ENCODE results near the gene SLX4IP. TPM values are rescaled to one million over a fixed set of nuclear protein-coding genes. Genes with fewer than 3 reads are reported as not detected.

The SLX4IP gene
- total and polyA plus RNA-seq, 2 of the 13 experiments (the other 11 are each of a cell fraction or from before 2014, with no cell fraction given), result 3.6 to 7.3 TPM

DNA sequence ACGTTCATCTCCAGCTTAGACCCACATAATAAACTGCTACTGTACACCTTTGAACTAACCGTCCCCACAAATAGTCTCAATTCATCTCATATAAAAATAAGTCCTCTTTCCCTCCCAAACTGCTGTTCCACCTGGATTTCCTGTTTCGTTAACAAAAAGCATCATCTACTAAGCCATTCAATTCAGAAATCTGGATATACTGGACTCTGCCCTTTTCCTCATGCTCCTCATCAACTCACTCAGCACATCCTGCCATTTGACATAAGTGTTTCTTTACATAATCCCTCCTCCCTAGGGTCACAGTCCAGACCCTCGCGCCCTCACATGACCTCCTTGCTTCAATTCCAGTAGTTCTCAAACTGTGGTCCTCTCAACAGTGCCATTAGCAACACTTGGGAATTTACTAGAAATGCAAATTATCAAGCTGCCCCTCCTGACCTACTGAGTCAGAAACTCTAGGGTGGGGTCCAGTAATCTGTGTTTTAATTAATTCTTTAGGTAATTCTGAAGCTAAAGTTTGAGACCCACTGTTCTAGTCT lies 5.6 kb upstream of the SLX4IP start (continued):
- TF ChIP-seq, protein P1, sequence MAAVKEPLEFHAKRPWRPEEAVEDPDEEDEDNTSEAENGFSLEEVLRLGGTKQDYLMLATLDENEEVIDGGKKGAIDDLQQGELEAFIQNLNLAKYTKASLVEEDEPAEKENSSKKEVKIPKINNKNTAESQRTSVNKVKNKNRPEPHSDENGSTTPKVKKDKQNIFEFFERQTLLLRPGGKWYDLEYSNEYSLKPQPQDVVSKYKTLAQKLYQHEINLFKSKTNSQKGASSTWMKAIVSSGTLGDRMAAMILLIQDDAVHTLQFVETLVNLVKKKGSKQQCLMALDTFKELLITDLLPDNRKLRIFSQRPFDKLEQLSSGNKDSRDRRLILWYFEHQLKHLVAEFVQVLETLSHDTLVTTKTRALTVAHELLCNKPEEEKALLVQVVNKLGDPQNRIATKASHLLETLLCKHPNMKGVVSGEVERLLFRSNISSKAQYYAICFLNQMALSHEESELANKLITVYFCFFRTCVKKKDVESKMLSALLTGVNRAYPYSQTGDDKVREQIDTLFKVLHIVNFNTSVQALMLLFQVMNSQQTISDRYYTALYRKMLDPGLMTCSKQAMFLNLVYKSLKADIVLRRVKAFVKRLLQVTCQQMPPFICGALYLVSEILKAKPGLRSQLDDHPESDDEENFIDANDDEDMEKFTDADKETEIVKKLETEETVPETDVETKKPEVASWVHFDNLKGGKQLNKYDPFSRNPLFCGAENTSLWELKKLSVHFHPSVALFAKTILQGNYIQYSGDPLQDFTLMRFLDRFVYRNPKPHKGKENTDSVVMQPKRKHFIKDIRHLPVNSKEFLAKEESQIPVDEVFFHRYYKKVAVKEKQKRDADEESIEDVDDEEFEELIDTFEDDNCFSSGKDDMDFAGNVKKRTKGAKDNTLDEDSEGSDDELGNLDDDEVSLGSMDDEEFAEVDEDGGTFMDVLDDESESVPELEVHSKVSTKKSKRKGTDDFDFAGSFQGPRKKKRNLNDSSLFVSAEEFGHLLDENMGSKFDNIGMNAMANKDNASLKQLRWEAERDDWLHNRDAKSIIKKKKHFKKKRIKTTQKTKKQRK (IDR thresholded peaks at IDR 0.05; ENCODE audit: low read length), result no peak
- no peak for TF ChIP-seq ZNF670 (CRISPR knock-in tag; IDR thresholded peaks at IDR 0.05; ENCODE audit: borderline replicate concordance)
- TF ChIP-seq MIXL1 (CRISPR knock-in tag; IDR thresholded peaks at IDR 0.05), result peak; percentile 91
- 0 out of 2 replicates have a peak, but pooled peaks have one; percentile 33 for TF ChIP-seq NFYC (CRISPR knock-in tag; IDR thresholded peaks at IDR 0.05)
- TF ChIP-seq TBX2 (CRISPR knock-in tag; IDR thresholded peaks at IDR 0.05; ENCODE audit: borderline replicate concordance), result peak; percentile 61; the same call in 1 of the 2 replicates
- TF ChIP-seq SNAI1 (CRISPR knock-in tag; IDR thresholded peaks at IDR 0.05; ENCODE audit: borderline replicate concordance), result no peak
- TF ChIP-seq, protein P2, sequence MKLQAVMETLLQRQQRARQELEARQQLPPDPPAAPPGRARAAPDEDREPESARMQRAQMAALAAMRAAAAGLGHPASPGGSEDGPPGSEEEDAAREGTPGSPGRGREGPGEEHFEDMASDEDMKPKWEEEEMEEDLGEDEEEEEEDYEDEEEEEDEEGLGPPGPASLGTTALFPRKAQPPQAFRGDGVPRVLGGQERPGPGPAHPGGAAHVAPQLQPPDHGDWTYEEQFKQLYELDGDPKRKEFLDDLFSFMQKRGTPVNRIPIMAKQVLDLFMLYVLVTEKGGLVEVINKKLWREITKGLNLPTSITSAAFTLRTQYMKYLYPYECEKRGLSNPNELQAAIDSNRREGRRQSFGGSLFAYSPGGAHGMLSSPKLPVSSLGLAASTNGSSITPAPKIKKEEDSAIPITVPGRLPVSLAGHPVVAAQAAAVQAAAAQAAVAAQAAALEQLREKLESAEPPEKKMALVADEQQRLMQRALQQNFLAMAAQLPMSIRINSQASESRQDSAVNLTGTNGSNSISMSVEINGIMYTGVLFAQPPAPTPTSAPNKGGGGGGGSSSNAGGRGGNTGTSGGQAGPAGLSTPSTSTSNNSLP (IDR thresholded peaks at IDR 0.05; ENCODE audit: low read depth, low read length), result peak; percentile 74
- TF ChIP-seq, protein P3, sequence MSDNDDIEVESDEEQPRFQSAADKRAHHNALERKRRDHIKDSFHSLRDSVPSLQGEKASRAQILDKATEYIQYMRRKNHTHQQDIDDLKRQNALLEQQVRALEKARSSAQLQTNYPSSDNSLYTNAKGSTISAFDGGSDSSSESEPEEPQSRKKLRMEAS (IDR thresholded peaks at IDR 0.05), result peak; percentile 74
- peak; percentile 67; the same call in 1 of the 2 replicates for TF ChIP-seq KDM1A (CRISPR knock-in tag; IDR thresholded peaks at IDR 0.05)
- TF ChIP-seq, protein P4, sequence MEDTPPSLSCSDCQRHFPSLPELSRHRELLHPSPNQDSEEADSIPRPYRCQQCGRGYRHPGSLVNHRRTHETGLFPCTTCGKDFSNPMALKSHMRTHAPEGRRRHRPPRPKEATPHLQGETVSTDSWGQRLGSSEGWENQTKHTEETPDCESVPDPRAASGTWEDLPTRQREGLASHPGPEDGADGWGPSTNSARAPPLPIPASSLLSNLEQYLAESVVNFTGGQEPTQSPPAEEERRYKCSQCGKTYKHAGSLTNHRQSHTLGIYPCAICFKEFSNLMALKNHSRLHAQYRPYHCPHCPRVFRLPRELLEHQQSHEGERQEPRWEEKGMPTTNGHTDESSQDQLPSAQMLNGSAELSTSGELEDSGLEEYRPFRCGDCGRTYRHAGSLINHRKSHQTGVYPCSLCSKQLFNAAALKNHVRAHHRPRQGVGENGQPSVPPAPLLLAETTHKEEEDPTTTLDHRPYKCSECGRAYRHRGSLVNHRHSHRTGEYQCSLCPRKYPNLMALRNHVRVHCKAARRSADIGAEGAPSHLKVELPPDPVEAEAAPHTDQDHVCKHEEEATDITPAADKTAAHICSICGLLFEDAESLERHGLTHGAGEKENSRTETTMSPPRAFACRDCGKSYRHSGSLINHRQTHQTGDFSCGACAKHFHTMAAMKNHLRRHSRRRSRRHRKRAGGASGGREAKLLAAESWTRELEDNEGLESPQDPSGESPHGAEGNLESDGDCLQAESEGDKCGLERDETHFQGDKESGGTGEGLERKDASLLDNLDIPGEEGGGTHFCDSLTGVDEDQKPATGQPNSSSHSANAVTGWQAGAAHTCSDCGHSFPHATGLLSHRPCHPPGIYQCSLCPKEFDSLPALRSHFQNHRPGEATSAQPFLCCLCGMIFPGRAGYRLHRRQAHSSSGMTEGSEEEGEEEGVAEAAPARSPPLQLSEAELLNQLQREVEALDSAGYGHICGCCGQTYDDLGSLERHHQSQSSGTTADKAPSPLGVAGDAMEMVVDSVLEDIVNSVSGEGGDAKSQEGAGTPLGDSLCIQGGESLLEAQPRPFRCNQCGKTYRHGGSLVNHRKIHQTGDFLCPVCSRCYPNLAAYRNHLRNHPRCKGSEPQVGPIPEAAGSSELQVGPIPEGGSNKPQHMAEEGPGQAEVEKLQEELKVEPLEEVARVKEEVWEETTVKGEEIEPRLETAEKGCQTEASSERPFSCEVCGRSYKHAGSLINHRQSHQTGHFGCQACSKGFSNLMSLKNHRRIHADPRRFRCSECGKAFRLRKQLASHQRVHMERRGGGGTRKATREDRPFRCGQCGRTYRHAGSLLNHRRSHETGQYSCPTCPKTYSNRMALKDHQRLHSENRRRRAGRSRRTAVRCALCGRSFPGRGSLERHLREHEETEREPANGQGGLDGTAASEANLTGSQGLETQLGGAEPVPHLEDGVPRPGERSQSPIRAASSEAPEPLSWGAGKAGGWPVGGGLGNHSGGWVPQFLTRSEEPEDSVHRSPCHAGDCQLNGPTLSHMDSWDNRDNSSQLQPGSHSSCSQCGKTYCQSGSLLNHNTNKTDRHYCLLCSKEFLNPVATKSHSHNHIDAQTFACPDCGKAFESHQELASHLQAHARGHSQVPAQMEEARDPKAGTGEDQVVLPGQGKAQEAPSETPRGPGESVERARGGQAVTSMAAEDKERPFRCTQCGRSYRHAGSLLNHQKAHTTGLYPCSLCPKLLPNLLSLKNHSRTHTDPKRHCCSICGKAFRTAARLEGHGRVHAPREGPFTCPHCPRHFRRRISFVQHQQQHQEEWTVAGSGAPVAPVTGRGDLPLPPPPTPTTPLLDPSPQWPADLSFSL (CRISPR knock-in tag; IDR thresholded peaks at IDR 0.05), result no peak
- 0 out of 2 replicates have a peak, but pooled peaks have one; percentile 68 for TF ChIP-seq ZBTB7A (CRISPR knock-in tag; IDR thresholded peaks at IDR 0.05)
- peak; percentile 4; the same call in 1 of the 2 replicates for TF ChIP-seq RAD21 (CRISPR knock-in tag; IDR thresholded peaks at IDR 0.05)
- TF ChIP-seq, protein P5, sequence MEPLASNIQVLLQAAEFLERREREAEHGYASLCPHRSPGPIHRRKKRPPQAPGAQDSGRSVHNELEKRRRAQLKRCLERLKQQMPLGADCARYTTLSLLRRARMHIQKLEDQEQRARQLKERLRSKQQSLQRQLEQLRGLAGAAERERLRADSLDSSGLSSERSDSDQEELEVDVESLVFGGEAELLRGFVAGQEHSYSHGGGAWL (CRISPR knock-in tag; IDR thresholded peaks at IDR 0.05), result no peak
- TF ChIP-seq MED1 (CRISPR knock-in tag; IDR thresholded peaks at IDR 0.05), result peak; percentile 88
- TF ChIP-seq ZNF33A (CRISPR knock-in tag; IDR thresholded peaks at IDR 0.05; ENCODE audit: borderline replicate concordance), result no peak
- TF ChIP-seq ZNF605 (CRISPR knock-in tag; IDR thresholded peaks at IDR 0.05), result peak; percentile 57; the same call in 1 of the 2 replicates
- TF ChIP-seq NR2F2 (IDR thresholded peaks at IDR 0.05; ENCODE audit: borderline replicate concordance, low read depth), result peak; percentile 80
- no peak for TF ChIP-seq ZSCAN12 (CRISPR knock-in tag; IDR thresholded peaks at IDR 0.05)
- TF ChIP-seq ARNTL (CRISPR knock-in tag; IDR thresholded peaks at IDR 0.05), result peak; percentile 82
